Stimulated activated naive CD8-positive, alpha-beta T cell treated with anti-CD3 and anti-CD28 coated beads, Interleukin-15, Interleukin-2, amounts not matched to agents 100 ng/mL and 50 ng/mL, for 24 hours (primary cell): Measurements from ENCODE around the gene NR5A1.

Experiments used
- H3K27ac Mint-ChIP-seq: one replicate; pipeline ENCODE4 v1.8.0; 2021; ENCODE audit warnings: mild to moderate bottlenecking, mixed read lengths
- H3K27me3 Mint-ChIP-seq: one replicate; pipeline ENCODE4 v1.8.0; 2021; ENCODE audit warnings: mixed read lengths
- H3K36me3 Mint-ChIP-seq: one replicate; pipeline ENCODE4 v1.8.0; 2021; ENCODE audit warnings: low read depth, mixed read lengths
- H3K4me1 Mint-ChIP-seq: one replicate; pipeline ENCODE4 v1.8.0; 2021; ENCODE audit warnings: low read depth, mixed read lengths
- H3K4me3 Mint-ChIP-seq: one replicate; pipeline ENCODE4 v1.8.0; 2021; ENCODE audit warnings: mild to moderate bottlenecking, mixed read lengths
- H3K9me3 Mint-ChIP-seq: one replicate; pipeline ENCODE4 v1.8.0; 2021; ENCODE audit warnings: mixed read lengths

The NR5A1 gene

GRCh38 chr9:124455820-124456219 is 51.4 kb downstream of the NR5A1 start:
- H3K9me3 Mint-ChIP-seq: peaks cover 4% of the 10 kb centered on the region
- peaks cover 18% of the 10 kb centered on the region for H3K27me3 Mint-ChIP-seq
- no peaks in the 10 kb centered on the region for H3K4me1 Mint-ChIP-seq
- H3K36me3 Mint-ChIP-seq: no peaks in the 10 kb centered on the region
- H3K4me3 Mint-ChIP-seq: no peak overlapping the region
- no peak overlapping the region for H3K27ac Mint-ChIP-seq

- Mint-ChIP-seq H3K27ac (no peak overlapping the region), H3K4me1 (no peaks in the 10 kb centered on the region), H3K4me3 (no peak overlapping the region), H3K9me3 (no peaks in the 10 kb centered on the region), H3K36me3 (no peaks in the 10 kb centered on the region), H3K27me3 (peaks cover 25% of the 10 kb centered on the region)
Measured at GRCh38 chr9:124454791-124455443, 52.3 kb downstream of the NR5A1 start.

GRCh38 chr9:124454296-124454695 is 52.9 kb downstream of the NR5A1 start:
- Mint-ChIP-seq H3K27ac (no peak overlapping the region), H3K27me3 (peaks cover 31% of the 10 kb centered on the region), H3K4me3 (no peak overlapping the region), H3K36me3 (no peaks in the 10 kb centered on the region), H3K4me1 (no peaks in the 10 kb centered on the region), H3K9me3 (no peaks in the 10 kb centered on the region)

GRCh38 chr9:124453586-124454191 is 53.5 kb downstream of the NR5A1 start:
- H3K27ac Mint-ChIP-seq: no peak overlapping the region
- no peaks in the 10 kb centered on the region for H3K4me1 Mint-ChIP-seq
- no peaks in the 10 kb centered on the region for H3K9me3 Mint-ChIP-seq
- H3K36me3 Mint-ChIP-seq: no peaks in the 10 kb centered on the region
- H3K27me3 Mint-ChIP-seq: peaks cover 33% of the 10 kb centered on the region
- no peak overlapping the region for H3K4me3 Mint-ChIP-seq

- Mint-ChIP-seq H3K9me3 (no peaks in the 10 kb centered on the region), H3K4me3 (no peak overlapping the region), H3K27me3 (peaks cover 33% of the 10 kb centered on the region), H3K4me1 (no peaks in the 10 kb centered on the region), H3K36me3 (no peaks in the 10 kb centered on the region), H3K27ac (no peak overlapping the region)
Measured at GRCh38 chr9:124452841-124453585, 54.2 kb downstream of the NR5A1 start.

- Mint-ChIP-seq H3K36me3 (no peaks in the 10 kb centered on the region), H3K27me3 (peaks cover 33% of the 10 kb centered on the region), H3K4me3 (no peak overlapping the region)
Measured at GRCh38 chr9:124452326-124452725, 54.9 kb downstream of the NR5A1 start.

GRCh38 chr9:124450931-124451661 is 56.1 kb downstream of the NR5A1 start:
- Mint-ChIP-seq H3K9me3 (no peaks in the 10 kb centered on the region), H3K4me3 (no peak overlapping the region), H3K36me3 (no peaks in the 10 kb centered on the region), H3K27ac (no peak overlapping the region), H3K4me1 (no peaks in the 10 kb centered on the region), H3K27me3 (peaks cover 33% of the 10 kb centered on the region)

More at GRCh38 chr9:124452326-124452725, 54.9 kb downstream of the NR5A1 start:
- H3K9me3 Mint-ChIP-seq: no peaks in the 10 kb centered on the region
- H3K27ac Mint-ChIP-seq: no peak overlapping the region
- H3K4me1 Mint-ChIP-seq: no peaks in the 10 kb centered on the region

- H3K4me3 Mint-ChIP-seq: no peak within 1 kb of the TSS
- no peaks in the 10 kb centered on the region for H3K9me3 Mint-ChIP-seq
- no peaks in the 10 kb centered on the region for H3K4me1 Mint-ChIP-seq
- no peaks in the 10 kb centered on the region for H3K36me3 Mint-ChIP-seq
- H3K27ac Mint-ChIP-seq: no peak within 1 kb of the TSS
- peaks cover 38% of the 10 kb centered on the region for H3K27me3 Mint-ChIP-seq
Measured at GRCh38 chr9:124450241-124450924, 56.8 kb downstream of the NR5A1 start, which contains the start of gene ADGRD2. Gene ADGRD2, plus strand, starts transcription at chr9:124450451. Its CDS starts 1,216 bp downstream, at chr9:124451667.

GRCh38 chr9:124449381-124450151 is 57.6 kb downstream of the NR5A1 start:
- Mint-ChIP-seq H3K4me3 (no peak overlapping the region), H3K4me1 (no peaks in the 10 kb centered on the region), H3K27ac (no peak overlapping the region), H3K36me3 (no peaks in the 10 kb centered on the region), H3K27me3 (peaks cover 38% of the 10 kb centered on the region), H3K9me3 (no peaks in the 10 kb centered on the region)

GRCh38 chr9:124448019-124448418 is 59.2 kb downstream of the NR5A1 start:
- Mint-ChIP-seq H3K4me3 (no peak overlapping the region), H3K27me3 (peaks cover 44% of the 10 kb centered on the region), H3K36me3 (no peaks in the 10 kb centered on the region), H3K27ac (no peak overlapping the region), H3K4me1 (no peaks in the 10 kb centered on the region), H3K9me3 (no peaks in the 10 kb centered on the region)

GRCh38 chr9:124447297-124447661 is 59.9 kb downstream of the NR5A1 start:
- H3K9me3 Mint-ChIP-seq: no peaks in the 10 kb centered on the region
- H3K4me3 Mint-ChIP-seq: no peak overlapping the region
- H3K36me3 Mint-ChIP-seq: no peaks in the 10 kb centered on the region
- no peaks in the 10 kb centered on the region for H3K4me1 Mint-ChIP-seq
- no peak overlapping the region for H3K27ac Mint-ChIP-seq
- peaks cover 39% of the 10 kb centered on the region for H3K27me3 Mint-ChIP-seq

- Mint-ChIP-seq H3K4me3 (no peak overlapping the region), H3K36me3 (no peaks in the 10 kb centered on the region), H3K4me1 (no peaks in the 10 kb centered on the region), H3K27me3 (peaks cover 33% of the 10 kb centered on the region), H3K27ac (no peak overlapping the region), H3K9me3 (no peaks in the 10 kb centered on the region)
Measured at GRCh38 chr9:124444166-124444565, 63.0 kb downstream of the NR5A1 start.

GRCh38 chr9:124443625-124444024 is 63.6 kb downstream of the NR5A1 start:
- no peaks in the 10 kb centered on the region for H3K36me3 Mint-ChIP-seq
- H3K4me1 Mint-ChIP-seq: no peaks in the 10 kb centered on the region
- H3K27me3 Mint-ChIP-seq: peaks cover 31% of the 10 kb centered on the region
- H3K27ac Mint-ChIP-seq: no peak overlapping the region
- no peaks in the 10 kb centered on the region for H3K9me3 Mint-ChIP-seq
- no peak overlapping the region for H3K4me3 Mint-ChIP-seq

GRCh38 chr9:124442826-124443225 is 64.4 kb downstream of the NR5A1 start:
- H3K27me3 Mint-ChIP-seq: peaks cover 31% of the 10 kb centered on the region
- no peak overlapping the region for H3K4me3 Mint-ChIP-seq
- H3K27ac Mint-ChIP-seq: no peak overlapping the region
- H3K36me3 Mint-ChIP-seq: no peaks in the 10 kb centered on the region
- no peaks in the 10 kb centered on the region for H3K4me1 Mint-ChIP-seq
- no peaks in the 10 kb centered on the region for H3K9me3 Mint-ChIP-seq
